ENCODE data around the gene TEKT3. TPM values are rescaled to one million over a fixed set of nuclear protein-coding genes. Genes with fewer than 3 reads are reported as not detected.

The TEKT3 gene
- total RNA-seq, 4 donors from 2014 or later, result 0.41 to 0.48 TPM; not detected in 2

DNA sequence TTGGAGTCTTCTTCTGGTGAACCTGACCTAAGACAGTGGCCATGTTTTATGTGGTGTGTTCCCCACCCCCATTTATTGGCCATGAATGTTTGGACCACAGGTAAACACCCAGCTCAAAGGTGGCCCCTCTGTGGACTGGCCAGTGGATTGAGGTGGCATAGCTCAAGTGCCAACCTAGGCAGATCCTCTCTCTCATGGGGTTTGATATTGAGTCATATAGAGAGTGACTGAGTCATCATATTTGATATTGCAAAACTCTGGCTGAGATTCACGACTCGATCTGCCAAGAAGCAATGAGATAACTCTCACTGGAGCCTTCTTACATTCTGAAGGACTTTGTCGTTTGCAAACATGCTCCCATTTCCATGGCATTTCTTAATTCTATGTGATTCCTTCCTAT is 10.5 kb upstream of the TEKT3 start:
- H3K27me3 ChIP-seq, result no peaks in the 10 kb centered on the region
- no peak for TF ChIP-seq EP300 (IDR thresholded peaks at IDR 0.05; ENCODE audit: low read depth)
- TF ChIP-seq POLR2AphosphoS5 (IDR thresholded peaks at IDR 0.05), result peak; percentile 22 to 79 (median 69)
- no peaks in the 10 kb centered on the region for H3K36me3 ChIP-seq
- peaks cover 22 to 58% (median 40%) of the 10 kb centered on the region in 4 donors for H3K4me1 ChIP-seq
- 31% methylated on average over 3 of the region's 3 CpGs; no CpG with 5 or more reads in 1 of the 2 donors for WGBS, 2 donors (ENCODE audit: low coverage in 1 of 2)
- peak overlapping the region; percentile 59 to 85 (median 79) for H3K27ac ChIP-seq
- in situ Hi-C loops (cut with MboI; ENCODE audit: low pct_ligation_motif_present in 1 of 4, low pct_unique_long_range_greater_than_20kb in 1 of 4, low sequenced_read_pairs in 3 of 4) (loop anchor here in 1 of 4 donors (10.0 kb wide), 1 partner anchor 87 kb away; the partner anchor contains the start of gene PMP22), intact Hi-C loops (cut with DNase I; ENCODE audit: low total_unique reads) (loop anchor here (5.0 kb wide), 1 partner anchor 90 kb away; no protein-coding TSS in a partner anchor)
- DNase-seq, result peak; percentile 25
- H3K4me3 ChIP-seq, result no peak overlapping the region
- H3K9me3 ChIP-seq, result no peaks in the 10 kb centered on the region

DNA sequence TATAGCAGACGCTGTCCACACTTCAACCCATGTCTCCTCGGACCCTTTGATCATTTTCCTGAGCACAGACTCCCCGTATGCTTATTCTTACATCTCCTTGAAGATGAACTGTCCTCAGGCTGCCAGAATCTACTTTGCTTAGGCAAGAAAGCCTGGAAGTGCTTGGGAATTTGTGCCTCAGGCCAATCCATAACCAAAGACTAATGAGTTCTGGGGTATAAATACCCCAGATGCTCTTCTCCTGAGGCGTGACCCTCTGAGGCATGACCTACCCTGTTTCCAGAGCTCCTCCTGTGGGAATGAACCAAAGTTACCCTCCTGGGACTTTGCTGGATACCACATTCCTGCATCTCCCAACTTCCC is 10.1 kb upstream of the TEKT3 start:
- Histone ChIP-seq H3K4me3 (no peak overlapping the region), H3K4me1 (peaks cover 22 to 58% (median 40%) of the 10 kb centered on the region in 4 donors), H3K36me3 (no peaks in the 10 kb centered on the region), H3K9me3 (no peaks in the 10 kb centered on the region), H3K27me3 (no peaks in the 10 kb centered on the region), H3K27ac (peak overlapping the region; percentile 59 to 85 (median 79))
- intact Hi-C loops (cut with DNase I; ENCODE audit: low total_unique reads) (loop anchor here (5.0 kb wide), 1 partner anchor 89 kb away; no protein-coding TSS in a partner anchor), in situ Hi-C loops (cut with MboI; ENCODE audit: low pct_ligation_motif_present in 1 of 4, low pct_unique_long_range_greater_than_20kb in 1 of 4, low sequenced_read_pairs in 3 of 4) (loop anchor here in 1 of 4 donors (10.0 kb wide), 1 partner anchor 87 kb away; the partner anchor contains the start of gene PMP22)
- DNase-seq, result no peak
- TF ChIP-seq EP300 (IDR thresholded peaks at IDR 0.05; ENCODE audit: low read depth) (no peak), POLR2A (IDR thresholded peaks at IDR 0.05) (no peak), POLR2AphosphoS5 (IDR thresholded peaks at IDR 0.05) (no peak)
- TF ChIP-seq, protein P1, sequence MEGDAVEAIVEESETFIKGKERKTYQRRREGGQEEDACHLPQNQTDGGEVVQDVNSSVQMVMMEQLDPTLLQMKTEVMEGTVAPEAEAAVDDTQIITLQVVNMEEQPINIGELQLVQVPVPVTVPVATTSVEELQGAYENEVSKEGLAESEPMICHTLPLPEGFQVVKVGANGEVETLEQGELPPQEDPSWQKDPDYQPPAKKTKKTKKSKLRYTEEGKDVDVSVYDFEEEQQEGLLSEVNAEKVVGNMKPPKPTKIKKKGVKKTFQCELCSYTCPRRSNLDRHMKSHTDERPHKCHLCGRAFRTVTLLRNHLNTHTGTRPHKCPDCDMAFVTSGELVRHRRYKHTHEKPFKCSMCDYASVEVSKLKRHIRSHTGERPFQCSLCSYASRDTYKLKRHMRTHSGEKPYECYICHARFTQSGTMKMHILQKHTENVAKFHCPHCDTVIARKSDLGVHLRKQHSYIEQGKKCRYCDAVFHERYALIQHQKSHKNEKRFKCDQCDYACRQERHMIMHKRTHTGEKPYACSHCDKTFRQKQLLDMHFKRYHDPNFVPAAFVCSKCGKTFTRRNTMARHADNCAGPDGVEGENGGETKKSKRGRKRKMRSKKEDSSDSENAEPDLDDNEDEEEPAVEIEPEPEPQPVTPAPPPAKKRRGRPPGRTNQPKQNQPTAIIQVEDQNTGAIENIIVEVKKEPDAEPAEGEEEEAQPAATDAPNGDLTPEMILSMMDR (IDR thresholded peaks at IDR 0.05), result no peak
- 29 to 64% methylated on average over 1 to 4 of the region's 4 CpGs for WGBS, 2 donors (ENCODE audit: low coverage in 1 of 2)

DNA sequence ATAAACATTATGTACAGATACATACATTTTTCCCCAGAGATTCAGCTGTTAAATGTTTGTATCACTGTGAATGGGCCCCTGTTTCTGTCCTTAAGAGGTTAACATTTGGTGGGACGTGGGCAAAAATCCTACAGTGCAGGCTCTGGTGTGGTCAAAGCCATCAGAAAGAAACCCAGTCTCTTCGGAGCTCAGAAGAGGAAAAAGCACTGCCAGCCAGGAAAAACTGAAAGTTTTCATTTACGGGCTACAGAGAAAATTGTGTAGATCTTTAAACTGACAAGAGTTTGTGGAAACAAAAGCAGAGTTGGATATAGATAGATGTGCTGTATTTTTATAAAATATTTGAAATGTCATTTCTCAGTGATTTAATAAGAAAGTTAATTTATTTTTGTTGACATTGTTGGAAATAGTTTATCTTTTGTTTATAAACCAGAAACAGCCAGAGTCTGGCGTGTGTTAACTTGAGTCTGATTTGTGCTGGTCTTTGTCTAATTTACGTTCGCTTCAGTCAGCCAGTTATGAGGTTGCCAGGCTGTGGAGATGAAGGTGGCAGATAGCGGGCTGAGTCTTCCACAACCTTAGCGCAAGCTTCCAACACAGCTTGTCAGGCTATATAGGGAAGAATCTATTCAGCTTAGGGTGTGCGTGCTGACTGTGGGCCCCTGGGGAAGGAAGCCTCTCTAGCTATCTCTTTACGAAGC is 9.5 kb upstream of the TEKT3 start:
- Histone ChIP-seq H3K27ac (peak overlapping the region; percentile 59 to 85 (median 79)), H3K9me3 (no peaks in the 10 kb centered on the region), H3K27me3 (no peaks in the 10 kb centered on the region), H3K36me3 (no peaks in the 10 kb centered on the region), H3K4me3 (no peak overlapping the region), H3K4me1 (peaks cover 22 to 58% (median 40%) of the 10 kb centered on the region in 4 donors)
- WGBS, 2 donors (ENCODE audit: low coverage in 1 of 2), result 56 to 70% methylated on average over 6 to 10 of the region's 10 CpGs
- intact Hi-C loops (cut with DNase I; ENCODE audit: low total_unique reads), result loop anchor here (5.0 kb wide), 1 partner anchor 89 kb away; no protein-coding TSS in a partner anchor
- TF ChIP-seq POLR2A (IDR thresholded peaks at IDR 0.05) (no peak), POLR2AphosphoS5 (IDR thresholded peaks at IDR 0.05) (peak; percentile 86 to 95 (median 95)), EP300 (IDR thresholded peaks at IDR 0.05; ENCODE audit: low read depth) (peak; percentile 84)
- TF ChIP-seq, protein P1 (IDR thresholded peaks at IDR 0.05), result no peak
- in situ Hi-C loops (cut with MboI; ENCODE audit: low pct_ligation_motif_present in 1 of 4, low pct_unique_long_range_greater_than_20kb in 1 of 4, low sequenced_read_pairs in 3 of 4), result loop anchor here in 1 of 4 donors (10.0 kb wide), 1 partner anchor 86 kb away; the partner anchor contains the start of gene PMP22
- peak; percentile 26 for DNase-seq

DNA sequence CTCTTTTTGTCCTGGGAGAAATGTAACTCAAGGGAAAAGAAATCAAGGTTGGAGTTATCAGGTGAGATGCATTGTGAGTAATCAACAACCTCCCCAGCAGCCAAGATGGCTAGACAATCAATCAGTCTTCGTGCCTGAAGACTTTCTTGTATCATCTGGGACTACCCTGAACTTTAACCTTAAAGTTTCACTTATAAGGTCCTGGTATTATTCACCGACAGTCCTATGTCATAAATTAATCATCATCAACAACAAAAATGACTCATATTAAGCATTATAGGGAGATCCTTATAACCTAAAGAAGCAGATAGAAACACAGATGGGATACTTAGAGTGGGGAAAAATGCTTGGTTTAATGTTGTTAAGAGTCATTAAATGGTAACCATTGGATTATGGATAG is 7.7 kb upstream of the TEKT3 start:
- WGBS, 2 donors (ENCODE audit: low coverage in 1 of 2), result 30 to 49% methylated on average over 2 of the region's 2 CpGs
- in situ Hi-C loops (cut with MboI; ENCODE audit: low pct_ligation_motif_present in 1 of 4, low pct_unique_long_range_greater_than_20kb in 1 of 4, low sequenced_read_pairs in 3 of 4), result loop anchor here in 1 of 4 donors (10.0 kb wide), 1 partner anchor 64 kb away; no protein-coding TSS in a partner anchor
- Histone ChIP-seq H3K9me3 (no peaks in the 10 kb centered on the region), H3K4me3 (no peak overlapping the region), H3K27ac (peak overlapping the region in 2 of 4 donors; percentile 73 to 79), H3K36me3 (no peaks in the 10 kb centered on the region), H3K4me1 (peaks cover 22 to 53% (median 36%) of the 10 kb centered on the region in 4 donors), H3K27me3 (no peaks in the 10 kb centered on the region)
- no peak for TF ChIP-seq EP300 (IDR thresholded peaks at IDR 0.05; ENCODE audit: low read depth)
- no peak for TF ChIP-seq POLR2AphosphoS5 (IDR thresholded peaks at IDR 0.05)
- TF ChIP-seq, protein P1 (IDR thresholded peaks at IDR 0.05), result no peak
- no peak for TF ChIP-seq POLR2A (IDR thresholded peaks at IDR 0.05)
- intact Hi-C loops (cut with DNase I; ENCODE audit: low total_unique reads), result no loop called here
- no peak for DNase-seq
